IPS DF 6.9 (cell line): ENCODE results near the gene ATP11B.

Experiments used
- DNase-seq: peaks from one replicate; pipeline ENCODE4 v3.0.0-alpha.2; 2013; ENCODE audit warnings: low read depth, low spot score
- H3K27ac ChIP-seq: one replicate; pipeline ENCODE4 v1.5.1; 2013; ENCODE audit warnings: low read length, control low read depth
- H3K27me3 ChIP-seq: 2 replicates; pipeline ENCODE4 v1.6.1; 2013; ENCODE audit warnings: mild to moderate bottlenecking, low read length; ENCODE audit not compliant: control insufficient read depth, insufficient read depth
- H3K36me3 ChIP-seq: 2 replicates; pipeline ENCODE4 v1.6.1; 2013; ENCODE audit warnings: low read length; ENCODE audit not compliant: control insufficient read depth, insufficient read depth
- H3K4me1 ChIP-seq: 2 replicates; pipeline ENCODE4 v1.6.1; 2013; ENCODE audit warnings: low read length; ENCODE audit not compliant: control insufficient read depth, insufficient read depth
- H3K4me3 ChIP-seq: 2 replicates; pipeline ENCODE4 v1.5.1; 2013; ENCODE audit warnings: mild to moderate bottlenecking, low read length
- H3K9me3 ChIP-seq: 2 replicates; pipeline ENCODE4 v1.6.1; 2013; ENCODE audit warnings: low read length, inconsistent platforms; ENCODE audit not compliant: control insufficient read depth, insufficient read depth
- WGBS: extraction: QIAGEN DNeasy Blood & Tissue Kit; methylation state at CpG from one replicate; pipeline ENCODE4 v1.1.7; 2013; ENCODE audit warnings: mixed read lengths, missing lambda C conversion rate; ENCODE audit not compliant: insufficient read length, insufficient coverage; 5-methylcytosine and 5-hydroxymethylcytosine counted together

ATP11B gene

GRCh38 chr3:182949688-182950087, 156.4 kb downstream of the ATP11B start:
- Histone ChIP-seq H3K9me3 (no peaks in the 10 kb centered on the region), H3K4me1 (no peaks in the 10 kb centered on the region), H3K4me3 (no peak overlapping the region), H3K36me3 (peaks cover 3% of the 10 kb centered on the region; the same call in 1 of the 2 replicates), H3K27ac (no peak overlapping the region), H3K27me3 (no peaks in the 10 kb centered on the region)
- no peak for DNase-seq
- WGBS, result 100% methylated on average over 1 of the region's 1 CpG

DNA sequence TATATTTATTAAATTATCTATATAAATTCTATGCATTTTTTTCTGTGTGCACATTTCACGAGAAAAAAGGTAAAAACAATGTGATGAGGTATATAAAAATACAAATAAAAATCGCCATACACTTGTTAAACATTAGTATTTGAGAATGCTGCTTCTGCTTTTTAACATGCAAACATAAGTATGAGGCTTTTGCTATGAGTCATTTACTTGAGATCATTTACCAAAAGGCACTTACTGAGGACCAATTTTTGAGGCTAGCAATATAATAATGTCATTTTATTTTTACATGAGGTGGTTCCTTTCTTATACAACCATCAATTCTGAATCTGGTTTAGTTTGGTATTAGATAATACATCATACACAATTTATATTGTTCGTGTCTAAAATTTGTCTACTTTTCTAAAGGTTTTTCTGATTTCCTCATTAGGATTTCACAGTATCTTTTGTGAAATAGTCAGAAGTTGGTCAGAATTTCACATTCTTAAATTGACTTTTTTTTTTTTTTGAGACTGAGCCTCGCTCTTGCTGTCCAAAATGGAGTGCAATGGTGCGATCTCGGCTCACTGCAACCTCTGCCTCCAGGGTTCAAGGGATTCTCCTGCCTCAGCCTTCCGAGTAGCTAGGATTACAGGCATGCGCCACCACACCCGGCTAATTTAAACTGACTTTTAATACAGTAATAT, 161.4 kb downstream of the ATP11B start:
- WGBS, result no CpG with 5 or more reads among the region's 9 CpGs
- Histone ChIP-seq H3K9me3 (no peaks in the 10 kb centered on the region), H3K36me3 (peaks cover 3% of the 10 kb centered on the region; the same call in 1 of the 2 replicates), H3K4me3 (no peak overlapping the region), H3K4me1 (peaks cover 1% of the 10 kb centered on the region), H3K27me3 (no peaks in the 10 kb centered on the region), H3K27ac (no peak overlapping the region)
- DNase-seq, result no peak

- Histone ChIP-seq H3K36me3 (peaks cover 4% of the 10 kb centered on the region; the same call in 1 of the 2 replicates), H3K27me3 (no peaks in the 10 kb centered on the region), H3K9me3 (no peaks in the 10 kb centered on the region), H3K27ac (no peak overlapping the region), H3K4me3 (no peak overlapping the region), H3K4me1 (peaks cover 3% of the 10 kb centered on the region)
- no CpG with 5 or more reads among the region's 5 CpGs for WGBS
- no peak for DNase-seq
Measured at GRCh38 chr3:182957226-182957625, 163.9 kb downstream of the ATP11B start.

- Histone ChIP-seq H3K4me1 (peaks cover 3% of the 10 kb centered on the region), H3K36me3 (peaks cover 6% of the 10 kb centered on the region; the same call in 1 of the 2 replicates), H3K27me3 (no peaks in the 10 kb centered on the region), H3K9me3 (no peaks in the 10 kb centered on the region), H3K4me3 (no peak overlapping the region), H3K27ac (no peak overlapping the region)
- DNase-seq, result no peak
- WGBS, result no CpG with 5 or more reads among the region's 4 CpGs
Measured at GRCh38 chr3:182957676-182958266, 164.5 kb downstream of the ATP11B start.

DNA sequence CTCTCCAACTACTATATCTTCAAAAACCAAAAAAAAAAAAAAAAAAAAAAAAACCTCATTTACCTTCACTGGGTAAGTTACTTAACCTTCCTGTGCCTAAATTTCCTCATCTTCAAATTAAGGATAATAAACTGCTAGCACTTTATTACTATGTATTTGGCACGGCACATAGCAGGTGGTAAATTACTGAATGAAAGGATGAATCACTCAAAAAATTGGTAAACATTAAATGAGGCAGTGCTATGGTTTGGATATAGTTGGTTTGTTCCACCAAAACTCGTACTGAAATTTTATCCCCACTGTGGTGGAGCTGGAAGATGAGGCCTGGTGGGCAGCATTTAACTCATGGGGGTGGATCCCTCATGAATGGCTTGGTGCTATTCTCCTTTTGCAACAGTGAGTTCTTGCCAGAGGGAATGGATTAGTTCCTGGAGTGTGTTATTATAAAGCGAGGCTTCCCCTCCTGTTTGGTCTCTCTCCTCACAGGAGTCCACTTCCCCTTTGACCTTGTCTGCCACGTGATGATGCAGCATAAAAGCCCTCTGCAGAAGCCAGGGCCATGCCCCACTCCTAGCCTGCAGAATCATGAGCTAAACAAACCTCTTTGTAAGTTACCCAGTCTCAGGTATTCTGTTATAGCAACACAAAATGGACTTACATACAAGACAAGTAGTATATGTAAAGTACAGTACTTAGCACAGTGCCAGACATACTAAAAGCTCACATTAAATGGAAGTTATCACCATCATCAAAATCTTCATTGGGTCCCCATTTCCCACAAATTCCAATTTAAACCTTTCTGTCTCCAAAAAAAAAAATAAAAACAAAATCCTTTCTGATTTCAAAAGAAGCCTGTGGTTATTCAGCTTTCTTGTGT, 166.4 kb downstream of the ATP11B start:
- no CpG with 5 or more reads among the region's 4 CpGs for WGBS
- DNase-seq, result no peak
- Histone ChIP-seq H3K36me3 (peaks cover 3% of the 10 kb centered on the region; the same call in 1 of the 2 replicates), H3K9me3 (no peaks in the 10 kb centered on the region), H3K27ac (no peak overlapping the region), H3K4me1 (peaks cover 3% of the 10 kb centered on the region), H3K4me3 (no peak overlapping the region), H3K27me3 (no peaks in the 10 kb centered on the region)

DNA sequence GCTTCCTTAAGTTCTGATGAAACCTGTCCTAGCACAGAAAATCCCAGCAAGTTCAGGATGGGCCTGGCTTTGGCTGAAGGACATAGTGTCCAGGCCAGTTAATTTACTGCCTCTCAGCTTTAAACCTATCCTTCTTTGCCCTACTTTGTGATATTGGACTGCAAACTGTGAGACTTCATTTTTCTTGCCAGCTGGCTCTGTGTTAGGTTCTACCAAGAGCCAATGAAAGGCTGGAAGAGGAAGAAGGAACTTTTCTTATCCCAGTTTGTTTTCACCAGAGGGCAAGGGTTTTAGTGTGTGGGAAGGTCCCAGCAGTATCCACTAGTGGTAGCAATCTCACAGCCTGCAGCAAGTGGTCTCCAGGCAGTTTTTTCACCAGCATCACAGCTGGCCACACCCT, 168.9 kb downstream of the ATP11B start:
- DNase-seq, result no peak
- H3K4me3 ChIP-seq, result no peak overlapping the region
- no peak overlapping the region for H3K27ac ChIP-seq
- no peaks in the 10 kb centered on the region for H3K9me3 ChIP-seq
- H3K27me3 ChIP-seq, result no peaks in the 10 kb centered on the region
- peaks cover 3% of the 10 kb centered on the region for H3K4me1 ChIP-seq
- peaks cover 3% of the 10 kb centered on the region; the same call in 1 of the 2 replicates for H3K36me3 ChIP-seq

DNA sequence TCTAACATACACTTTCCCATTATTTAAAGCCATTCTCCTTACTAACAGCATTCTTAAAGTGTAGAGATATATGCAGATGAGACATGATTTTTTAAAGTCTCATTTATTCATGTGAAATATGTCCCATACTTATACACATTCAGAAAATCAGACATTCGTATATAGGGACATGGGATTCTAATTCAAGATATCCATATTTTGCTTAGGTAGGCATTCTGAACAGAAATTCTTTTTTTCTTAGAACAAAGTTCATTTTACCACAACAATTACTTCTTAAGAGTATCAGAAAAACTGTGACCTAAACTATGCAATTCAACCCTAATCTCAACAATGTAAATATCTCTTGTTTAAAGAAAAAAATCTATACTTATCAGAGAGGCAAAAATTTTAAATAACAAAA, 170.9 kb downstream of the ATP11B start:
- no peak overlapping the region for H3K27ac ChIP-seq
- H3K4me1 ChIP-seq, result peaks cover 3% of the 10 kb centered on the region
- DNase-seq, result no peak
- H3K9me3 ChIP-seq, result no peaks in the 10 kb centered on the region
- peaks cover 3% of the 10 kb centered on the region; the same call in 1 of the 2 replicates for H3K36me3 ChIP-seq
- no peaks in the 10 kb centered on the region for H3K27me3 ChIP-seq
- H3K4me3 ChIP-seq, result no peak overlapping the region
- no CpG with 5 or more reads among the region's 1 CpG for WGBS

GRCh38 chr3:182965861-182966366, 172.6 kb downstream of the ATP11B start:
- Histone ChIP-seq H3K36me3 (peaks cover 3% of the 10 kb centered on the region; the same call in 1 of the 2 replicates), H3K27ac (no peak overlapping the region), H3K4me1 (no peaks in the 10 kb centered on the region), H3K27me3 (no peaks in the 10 kb centered on the region), H3K4me3 (no peak overlapping the region), H3K9me3 (no peaks in the 10 kb centered on the region)
- no CpG with 5 or more reads among the region's 9 CpGs for WGBS
- no peak for DNase-seq

DNA sequence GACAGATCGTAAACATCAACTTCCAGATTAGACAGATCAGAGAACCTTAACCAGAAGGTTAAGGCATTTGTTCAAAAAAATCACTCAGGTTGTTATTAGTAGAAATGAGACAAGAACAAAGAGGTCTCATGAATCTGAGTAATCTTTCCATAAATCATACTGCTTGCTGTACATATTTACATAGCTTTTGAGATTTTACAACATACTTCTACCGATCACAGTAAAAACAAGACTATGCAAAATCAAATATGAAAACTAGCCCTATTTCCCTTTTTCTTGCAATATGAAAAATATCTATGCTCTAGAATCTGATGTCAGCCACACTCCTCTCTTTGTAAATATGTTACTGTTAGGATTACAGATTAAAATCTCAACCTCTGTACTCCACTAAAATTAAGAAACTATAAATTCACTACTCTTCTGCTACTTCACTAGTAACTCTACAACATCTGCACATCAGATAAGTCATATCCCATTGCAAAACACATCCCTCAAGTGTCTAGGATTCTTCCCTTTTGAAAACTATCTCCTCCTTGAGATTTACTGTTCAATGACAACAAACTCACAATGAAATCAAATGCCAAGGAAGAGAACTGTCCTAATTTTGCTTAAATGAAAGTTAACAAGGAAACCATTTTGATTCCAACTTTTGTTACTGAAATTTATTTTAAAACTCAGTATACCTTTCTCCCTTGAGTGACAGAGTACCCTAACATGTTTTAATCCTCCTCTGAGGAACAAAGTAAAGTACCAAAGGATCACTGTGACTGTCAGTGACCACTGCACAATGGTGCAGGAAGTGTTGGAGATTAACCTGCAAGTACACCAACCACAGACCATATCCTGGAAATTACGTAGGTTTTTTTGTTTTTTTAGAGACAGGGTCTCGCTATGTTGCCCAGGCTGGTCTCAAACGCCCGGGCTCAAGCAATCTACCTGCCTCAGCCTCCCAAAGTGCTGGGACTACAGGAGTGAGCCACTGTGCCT, 174.2 kb downstream of the ATP11B start:
- no peak for DNase-seq
- Histone ChIP-seq H3K9me3 (no peaks in the 10 kb centered on the region), H3K27me3 (no peaks in the 10 kb centered on the region), H3K36me3 (no peaks in the 10 kb centered on the region), H3K4me1 (no peaks in the 10 kb centered on the region), H3K4me3 (no peak overlapping the region), H3K27ac (no peak overlapping the region)
- 100% methylated on average over 1 of the region's 6 CpGs for WGBS
